ENCODE results near the gene HJV. TPM values are rescaled to one million over a fixed set of nuclear protein-coding genes. Genes with fewer than 3 reads are reported as not detected.
A peak's percentile ranks its signal among the peaks of the same experiment; 100 is the strongest.

The HJV gene
- total RNA-seq, 1 donor from 2014 or later, result not detected

GRCh38 chr1:146021050-146021445, 487 bp downstream of the HJV start:
- no peak overlapping the region for H3K4me3 ChIP-seq
- no peaks in the 10 kb centered on the region for H3K9me3 ChIP-seq
- no peaks in the 10 kb centered on the region for H3K27me3 ChIP-seq
- TF ChIP-seq, protein P1, sequence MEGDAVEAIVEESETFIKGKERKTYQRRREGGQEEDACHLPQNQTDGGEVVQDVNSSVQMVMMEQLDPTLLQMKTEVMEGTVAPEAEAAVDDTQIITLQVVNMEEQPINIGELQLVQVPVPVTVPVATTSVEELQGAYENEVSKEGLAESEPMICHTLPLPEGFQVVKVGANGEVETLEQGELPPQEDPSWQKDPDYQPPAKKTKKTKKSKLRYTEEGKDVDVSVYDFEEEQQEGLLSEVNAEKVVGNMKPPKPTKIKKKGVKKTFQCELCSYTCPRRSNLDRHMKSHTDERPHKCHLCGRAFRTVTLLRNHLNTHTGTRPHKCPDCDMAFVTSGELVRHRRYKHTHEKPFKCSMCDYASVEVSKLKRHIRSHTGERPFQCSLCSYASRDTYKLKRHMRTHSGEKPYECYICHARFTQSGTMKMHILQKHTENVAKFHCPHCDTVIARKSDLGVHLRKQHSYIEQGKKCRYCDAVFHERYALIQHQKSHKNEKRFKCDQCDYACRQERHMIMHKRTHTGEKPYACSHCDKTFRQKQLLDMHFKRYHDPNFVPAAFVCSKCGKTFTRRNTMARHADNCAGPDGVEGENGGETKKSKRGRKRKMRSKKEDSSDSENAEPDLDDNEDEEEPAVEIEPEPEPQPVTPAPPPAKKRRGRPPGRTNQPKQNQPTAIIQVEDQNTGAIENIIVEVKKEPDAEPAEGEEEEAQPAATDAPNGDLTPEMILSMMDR (IDR thresholded peaks at IDR 0.05), result no peak
- no peaks in the 10 kb centered on the region for H3K36me3 ChIP-seq
- DNase-seq (ENCODE audit: low spot score in 2 of 2), result no peak
- H3K27ac ChIP-seq, result no peak overlapping the region
- H3K4me1 ChIP-seq, result peaks cover 0 to 7% of the 10 kb centered on the region in 2 donors
- intact Hi-C loops (cut with DNase I), result no loop called here

DNA sequence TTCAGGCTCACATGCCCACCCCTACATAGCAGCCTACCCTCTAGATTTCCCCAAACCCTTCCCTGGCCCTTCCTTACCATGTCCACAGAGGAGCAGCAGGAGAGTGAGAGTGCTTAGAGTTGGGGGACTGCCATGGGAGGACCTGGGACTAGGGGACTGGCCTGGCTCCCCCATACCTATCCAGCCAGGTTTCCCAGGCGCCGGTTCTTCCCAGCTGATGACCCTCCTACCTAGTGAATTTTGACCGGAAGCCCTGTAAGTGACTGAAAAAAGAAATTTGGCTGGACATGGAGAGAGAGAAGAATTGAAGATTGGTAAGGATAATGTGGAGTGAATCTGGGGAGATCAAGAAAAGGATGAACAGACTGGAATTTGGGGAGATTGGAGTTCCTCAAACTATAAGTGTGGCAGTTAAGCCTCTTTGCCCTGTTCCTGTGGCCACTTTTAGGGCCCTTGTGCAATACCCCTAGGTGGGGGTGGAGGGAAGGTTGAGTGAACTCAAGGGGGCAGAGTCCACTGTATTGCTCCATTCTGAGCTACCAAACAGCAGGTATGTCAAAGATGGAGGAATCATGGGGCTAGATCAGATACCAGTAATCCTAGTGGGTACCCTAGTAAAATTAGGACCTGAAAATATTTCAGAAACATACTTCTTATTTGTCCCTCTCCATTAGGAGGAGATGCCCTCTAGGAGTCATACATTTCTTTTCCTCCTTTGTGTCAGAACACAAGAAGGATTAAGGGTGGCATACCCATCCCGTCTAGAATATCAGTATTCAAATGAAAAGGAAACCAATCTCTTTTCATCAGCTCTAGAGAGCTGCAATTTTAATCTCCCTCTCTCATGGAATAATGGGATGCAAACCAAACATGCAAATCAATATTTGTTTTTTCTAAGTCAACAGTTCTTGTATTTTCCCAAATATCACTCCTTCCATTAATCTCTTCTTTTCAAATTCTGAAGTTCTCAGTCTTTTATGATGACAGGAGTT, 1.2 kb downstream of the HJV start:
- Histone ChIP-seq H3K9me3 (no peaks in the 10 kb centered on the region), H3K36me3 (no peaks in the 10 kb centered on the region), H3K27me3 (no peaks in the 10 kb centered on the region), H3K4me1 (peaks cover 0 to 7% of the 10 kb centered on the region in 2 donors), H3K27ac (no peak overlapping the region), H3K4me3 (peak overlapping the region in 1 of 2 donors; percentile 34)
- TF ChIP-seq, protein P1 (IDR thresholded peaks at IDR 0.05), result no peak
- no peak for DNase-seq (ENCODE audit: low spot score in 2 of 2)
- intact Hi-C loops (cut with DNase I), result no loop called here

GRCh38 chr1:146019231-146020057, 2.1 kb downstream of the HJV start:
- Histone ChIP-seq H3K4me1 (peaks cover 0 to 7% of the 10 kb centered on the region in 2 donors), H3K27me3 (no peaks in the 10 kb centered on the region), H3K27ac (no peak overlapping the region), H3K9me3 (no peaks in the 10 kb centered on the region), H3K36me3 (no peaks in the 10 kb centered on the region), H3K4me3 (peak overlapping the region; percentile 34 to 48)
- DNase-seq (ENCODE audit: low spot score in 2 of 2), result no peak
- intact Hi-C loops (cut with DNase I), result no loop called here
- TF ChIP-seq, protein P1 (IDR thresholded peaks at IDR 0.05), result no peak

DNA sequence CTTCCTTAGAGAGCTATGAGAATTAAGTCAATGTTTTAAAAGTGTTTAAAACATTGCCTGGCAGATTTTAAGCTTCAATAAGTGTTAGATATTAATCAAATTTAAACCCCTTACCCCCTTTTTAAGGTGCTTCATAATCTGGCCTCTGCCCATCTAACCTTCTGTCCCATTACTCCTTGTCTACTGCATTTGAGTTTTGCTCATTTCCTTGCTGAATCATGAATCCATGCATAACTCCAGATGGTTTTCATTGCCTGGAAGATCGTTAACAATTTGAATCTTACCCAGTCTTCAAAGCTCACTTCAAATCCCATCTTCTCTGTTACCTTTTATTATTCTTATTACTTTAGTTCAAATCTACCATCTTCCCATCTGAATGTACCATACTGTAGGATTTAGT, 4.6 kb downstream of the HJV start:
- Histone ChIP-seq H3K36me3 (no peaks in the 10 kb centered on the region), H3K27me3 (no peaks in the 10 kb centered on the region), H3K4me3 (no peak overlapping the region), H3K9me3 (no peaks in the 10 kb centered on the region), H3K27ac (no peak overlapping the region), H3K4me1 (peaks cover 0 to 7% of the 10 kb centered on the region in 2 donors)
- intact Hi-C loops (cut with DNase I), result no loop called here
- DNase-seq (ENCODE audit: low spot score in 2 of 2), result no peak
- TF ChIP-seq, protein P1 (IDR thresholded peaks at IDR 0.05), result no peak

GRCh38 chr1:146013559-146013922, 8.0 kb downstream of the HJV start:
- intact Hi-C loops (cut with DNase I), result loop anchor here (1.0 to 5.0 kb wide), 6 partner anchors 36 to 168 kb away; partner anchors contain the start of genes ANKRD34A, ITGA10, NUDT17 and POLR3GL
- Histone ChIP-seq H3K4me3 (no peak overlapping the region), H3K27ac (no peak overlapping the region), H3K27me3 (no peaks in the 10 kb centered on the region), H3K4me1 (no peaks in the 10 kb centered on the region), H3K36me3 (no peaks in the 10 kb centered on the region), H3K9me3 (no peaks in the 10 kb centered on the region)
- no peak for DNase-seq (ENCODE audit: low spot score in 2 of 2)
- TF ChIP-seq, protein P1 (IDR thresholded peaks at IDR 0.05), result no peak
